H1 (cell line): ENCODE data around the gene IFNA1. TPM values are rescaled to one million over a fixed set of nuclear protein-coding genes. Genes with fewer than 3 reads are reported as not detected.

ENCODE experiments used
- BRCA1 ChIP-seq: IDR thresholded peaks from 2 replicates; pipeline ENCODE4 v1.6.1; 2012; ENCODE audit warnings: low read depth, low read length, improper control_type of control experiment
- CBX5 ChIP-seq: fragments of 300-800, 300-1000 bp; sonication (generic); IDR thresholded peaks from 2 replicates; pipeline ENCODE4 v1.7.1; 2016; ENCODE audit warnings: antibody characterized with exemption, low read length, low read depth
- CHD7 ChIP-seq: fragments of 300-600 bp; sonication (generic); IDR thresholded peaks from 2 replicates; pipeline ENCODE4 v1.7.1; 2012; ENCODE audit warnings: low read length, moderate library complexity, mild to moderate bottlenecking, inconsistent platforms; ENCODE audit not compliant: insufficient replicate concordance
- EP300 ChIP-seq, 2 experiments: IDR thresholded peaks; 1 replicate in 1 of 2; 2 replicates in 1 of 2; pipeline ENCODE4 v1.6.1; 2011 to 2012; ENCODE audit warnings: low read depth in 2 of 2, low read length in 2 of 2, mild to moderate bottlenecking in 2 of 2, borderline replicate concordance in 1 of 2, inconsistent platforms in 1 of 2, moderate library complexity in 1 of 2
- SAP30 ChIP-seq: fragments of 300-600 bp; sonication (generic); IDR thresholded peaks from 2 replicates; pipeline ENCODE4 v1.7.1; 2012; ENCODE audit warnings: low read length, moderate library complexity, mild to moderate bottlenecking, inconsistent platforms; ENCODE audit not compliant: insufficient read depth, insufficient replicate concordance
- SIN3A ChIP-seq, 2 experiments: IDR thresholded peaks in 1 of 2; conservative IDR thresholded peaks in 1 of 2; 2 replicates each; pipeline ENCODE4 v1.6.1; 2011 to 2012; ENCODE audit warnings: low read length in 2 of 2, improper control_type of control experiment in 1 of 2, low read depth in 1 of 2, mild to moderate bottlenecking in 1 of 2
- TEAD4 ChIP-seq: IDR thresholded peaks from 2 replicates; pipeline ENCODE4 v1.6.1; 2012; ENCODE audit warnings: low read depth, low read length, inconsistent platforms, mixed read lengths
- YY1 ChIP-seq: IDR thresholded peaks from 2 replicates; pipeline ENCODE4 v1.6.1; 2011; ENCODE audit warnings: low read depth, mild to moderate bottlenecking, low read length
- polyA plus RNA-seq, 7 experiments: library from polyadenylated mRNA; depleted of rRNA in 3 of 7; stranded (reverse) in 5 of 7; unstranded in 2 of 7; fragments of >200 nt in 5 of 7; fragments of 200-250 nt in 2 of 7; gene quantifications; 1 replicate in 5 of 7; 2 replicates in 1 of 7; 4 replicates in 1 of 7; pipeline versions ENCODE4 v1.2.1 to v1.2.3, GENCODE V29; 2011 to 2013; ENCODE audit warnings: missing spikeins in 2 of 7, mixed read lengths in 2 of 7
- total RNA-seq: library from RNA; stranded (reverse); fragmentation: NEBNext Ultra II Directional; extraction: Animal tissue kit (Norgen Biotek cat#: 25700); gene quantifications from 2 replicates; pipeline ENCODE4 v1.2.1, GENCODE V29; 2021

IFNA1 gene
- total and polyA plus RNA-seq, 2 of the 8 experiments (the other 6 are each of a cell fraction or from before 2014, with no cell fraction given) = not detected

- TF ChIP-seq TEAD4 = no peak
- no peak for TF ChIP-seq YY1
- TF ChIP-seq SIN3A (conservative IDR thresholded peaks at IDR 0.05 in 1 of 2, IDR thresholded peaks at IDR 0.05 in 1 of 2; ENCODE audit: low read depth in 1 of 2, low read length in 2 of 2) = no peak
- no peak for TF ChIP-seq EP300 (IDR thresholded peaks at IDR 0.05; ENCODE audit: borderline replicate concordance in 1 of 2, low read depth in 2 of 2, low read length in 2 of 2)
- no peak for TF ChIP-seq CHD7
- no peak for TF ChIP-seq CBX5
- TF ChIP-seq BRCA1 = no peak
- no peak for TF ChIP-seq SAP30
- TF ChIP-seq, all 59 proteins: peak for 0
Observed at GRCh38 chr9:21432672-21433425, 7.4 kb upstream of the IFNA1 start (continued).
